H9 (cell line): ENCODE data around the gene ISCA1. TPM values are rescaled to one million over a fixed set of nuclear protein-coding genes. Genes with fewer than 3 reads are reported as not detected.
A peak's percentile ranks its signal among the peaks of the same experiment; 100 is the strongest.

ENCODE experiments used
- DNase-seq: peaks from one replicate; pipeline ENCODE4 v3.0.0-alpha.2; 2017
- H2AFZ ChIP-seq: one replicate; pipeline ENCODE4 v1.6.1; 2013; ENCODE audit warnings: mild to moderate bottlenecking, low read length, control low read depth, moderate library complexity
- H2AK5ac ChIP-seq: 2 replicates; pipeline ENCODE4 v1.6.1; 2013; ENCODE audit warnings: low read length, control low read depth, mixed read lengths; ENCODE audit not compliant: insufficient read length
- H2BK120ac ChIP-seq: one replicate; pipeline ENCODE4 v1.6.1; 2013; ENCODE audit warnings: low read depth, mild to moderate bottlenecking, low read length, control low read depth, inconsistent platforms; ENCODE audit not compliant: poor library complexity, severe bottlenecking
- H2BK12ac ChIP-seq: 2 replicates; pipeline ENCODE4 v1.6.1; 2013; ENCODE audit warnings: low read length, control low read depth, mixed read lengths, low read depth; ENCODE audit not compliant: insufficient read length
- H2BK15ac ChIP-seq: 2 replicates; pipeline ENCODE4 v1.6.1; 2013; ENCODE audit warnings: low read depth, low read length, control low read depth
- H2BK20ac ChIP-seq: one replicate; pipeline ENCODE4 v1.6.1; 2013; ENCODE audit warnings: low read depth, mild to moderate bottlenecking, low read length, control low read depth, inconsistent platforms; ENCODE audit not compliant: poor library complexity, severe bottlenecking
- H2BK5ac ChIP-seq: 2 replicates; pipeline ENCODE4 v1.6.1; 2013; ENCODE audit warnings: low read length, control low read depth, mixed read lengths; ENCODE audit not compliant: insufficient read length
- H3K14ac ChIP-seq: 2 replicates; pipeline ENCODE4 v1.6.1; 2013; ENCODE audit warnings: low read length, control low read depth; ENCODE audit not compliant: insufficient read depth
- H3K18ac ChIP-seq: 2 replicates; pipeline ENCODE4 v1.6.1; 2013; ENCODE audit warnings: low read depth, mild to moderate bottlenecking, mixed read lengths, low read length, control low read depth; ENCODE audit not compliant: insufficient read length
- H3K23ac ChIP-seq: 2 replicates; pipeline ENCODE4 v1.6.1; 2013; ENCODE audit warnings: low read length, control low read depth, mixed read lengths, low read depth; ENCODE audit not compliant: insufficient read length
- H3K23me2 ChIP-seq: 2 replicates; pipeline ENCODE4 v1.6.1; 2013; ENCODE audit warnings: low read depth, mild to moderate bottlenecking, mixed read lengths, low read length, control low read depth; ENCODE audit not compliant: insufficient read length, poor library complexity, severe bottlenecking
- H3K27ac ChIP-seq: 2 replicates; pipeline ENCODE4 v1.5.1; 2013; ENCODE audit warnings: low read length, control low read depth, mixed read lengths, low read depth; ENCODE audit not compliant: insufficient read length
- H3K27me3 ChIP-seq: 2 replicates; pipeline ENCODE4 v1.6.1; 2013; ENCODE audit warnings: low read length, control low read depth, inconsistent platforms; ENCODE audit not compliant: insufficient read depth
- H3K4ac ChIP-seq: 2 replicates; pipeline ENCODE4 v1.6.1; 2013; ENCODE audit warnings: low read depth, mild to moderate bottlenecking, control low read depth, inconsistent platforms, low read length, moderate library complexity
- H3K4me1 ChIP-seq: 2 replicates; pipeline ENCODE4 v1.6.1; 2013; ENCODE audit warnings: low read length, control low read depth, inconsistent platforms; ENCODE audit not compliant: insufficient read depth
- H3K4me2 ChIP-seq: 2 replicates; pipeline ENCODE4 v1.6.1; 2013; ENCODE audit warnings: low read length, control low read depth, mixed read lengths; ENCODE audit not compliant: insufficient read length, insufficient read depth
- H3K56ac ChIP-seq: 2 replicates; pipeline ENCODE4 v1.6.1; 2013; ENCODE audit warnings: low read depth, mild to moderate bottlenecking, mixed read lengths, low read length, control low read depth; ENCODE audit not compliant: insufficient read length
- H3K79me1 ChIP-seq: 2 replicates; pipeline ENCODE4 v1.6.1; 2013; ENCODE audit warnings: low read depth, mild to moderate bottlenecking, moderate library complexity, low read length, control low read depth, inconsistent platforms; ENCODE audit not compliant: insufficient read depth, poor library complexity, severe bottlenecking
- H3K79me2 ChIP-seq: 2 replicates; pipeline ENCODE4 v1.6.1; 2013; ENCODE audit warnings: low read length, control low read depth, inconsistent platforms; ENCODE audit not compliant: insufficient read depth
- H3K9ac ChIP-seq: 2 replicates; pipeline ENCODE4 v1.6.1; 2013; ENCODE audit warnings: low read length, control low read depth, mixed read lengths; ENCODE audit not compliant: insufficient read length; ENCODE audit errors: extremely low read depth
- H3K9me3 ChIP-seq: one replicate; pipeline ENCODE4 v1.6.1; 2013; ENCODE audit warnings: low read depth, low read length, inconsistent platforms; ENCODE audit not compliant: control insufficient read depth
- H3T11ph ChIP-seq: one replicate; pipeline ENCODE4 v1.6.1; 2013; ENCODE audit warnings: mild to moderate bottlenecking, low read length, control low read depth, inconsistent platforms
- H4K20me1 ChIP-seq: one replicate; pipeline ENCODE4 v1.6.1; 2013; ENCODE audit not compliant: control insufficient read depth, insufficient read length, insufficient read depth
- H4K5ac ChIP-seq: 2 replicates; pipeline ENCODE4 v1.6.1; 2013; ENCODE audit warnings: low read depth, mild to moderate bottlenecking, mixed read lengths, low read length, control low read depth; ENCODE audit not compliant: insufficient read length
- H4K8ac ChIP-seq: replicated peaks from 2 replicates; pipeline ENCODE4 v1.6.1; 2013; ENCODE audit warnings: low read length, control low read depth, mixed read lengths, low read depth; ENCODE audit not compliant: insufficient read length
- H4K91ac ChIP-seq: 2 replicates; pipeline ENCODE4 v1.6.1; 2013; ENCODE audit warnings: low read depth, mild to moderate bottlenecking, moderate library complexity, mixed read lengths, low read length, control low read depth; ENCODE audit not compliant: insufficient read length
- H3K27ac Mint-ChIP-seq, 3 experiments: 2 replicates in 2 of 3; 3 replicates in 1 of 3; pipeline ENCODE4 v1.8.0; 2020 to 2021; ENCODE audit warnings: mixed read lengths in 3 of 3, mild to moderate bottlenecking in 1 of 3, moderate library complexity in 1 of 3
- H3K27me3 Mint-ChIP-seq: 2 replicates; pipeline ENCODE4 v1.8.0; 2021; ENCODE audit warnings: low read depth, mild to moderate bottlenecking, moderate library complexity, mixed read lengths
- H3K36me3 Mint-ChIP-seq, 3 experiments: 2 replicates in 2 of 3; 3 replicates in 1 of 3; pipeline ENCODE4 v1.8.0; 2020 to 2021; ENCODE audit warnings: low read depth in 3 of 3, mixed read lengths in 3 of 3; ENCODE audit not compliant: insufficient read depth in 1 of 3
- H3K4me1 Mint-ChIP-seq, 2 experiments: 2 replicates each; pipeline ENCODE4 v1.8.0; 2020; ENCODE audit warnings: mixed read lengths in 2 of 2
- H3K4me3 Mint-ChIP-seq, 2 experiments: 2 replicates in 1 of 2; 3 replicates in 1 of 2; pipeline ENCODE4 v1.8.0; 2020 to 2021; ENCODE audit warnings: mild to moderate bottlenecking in 2 of 2, mixed read lengths in 2 of 2, moderate library complexity in 1 of 2
- H3K9me3 Mint-ChIP-seq, 2 experiments: 2 replicates in 1 of 2; 3 replicates in 1 of 2; pipeline ENCODE4 v1.8.0; 2020; ENCODE audit warnings: mild to moderate bottlenecking in 2 of 2, mixed read lengths in 2 of 2, moderate library complexity in 1 of 2
- CTCF ChIP-seq: fragments of 200-600 bp; sonication (generic); conservative IDR thresholded peaks from 3 replicates; pipeline ENCODE4 v1.8.0; 2021; ENCODE audit warnings: antibody characterized with exemption, mild to moderate bottlenecking
- WGBS: extraction: QIAGEN DNeasy Blood & Tissue Kit; methylation state at CpG from one replicate; pipeline ENCODE4 v1.1.7; 2013; ENCODE audit warnings: missing lambda C conversion rate, low lambda C conversion rate, mixed read lengths; ENCODE audit not compliant: insufficient read length; ENCODE audit errors: extremely low coverage; 5-methylcytosine and 5-hydroxymethylcytosine counted together
- total RNA-seq: library from RNA; stranded (reverse); gene quantifications from 2 replicates; pipeline ENCODE4 v1.2.1, GENCODE V29; 2021

ISCA1 gene
- total RNA-seq, 1 experiment from 2014 or later = 33.3 TPM

- no peak overlapping the region for H2AK5ac ChIP-seq
- WGBS = no CpG with 5 or more reads among the region's 1 CpG
- H3K4me3 Mint-ChIP-seq = no peak overlapping the region
- H3K4me2 ChIP-seq = no peak overlapping the region
- H2AFZ ChIP-seq = no peak overlapping the region
- H2BK5ac ChIP-seq = no peak overlapping the region
- no peak overlapping the region for H4K5ac ChIP-seq
- H3K27me3 ChIP-seq = no peaks in the 10 kb centered on the region
- H3K4me1 ChIP-seq = no peaks in the 10 kb centered on the region
- H3K23ac ChIP-seq = no peak overlapping the region
- no peaks in the 10 kb centered on the region for H4K20me1 ChIP-seq
- H3K18ac ChIP-seq = no peak overlapping the region
- DNase-seq = no peak
- no peak overlapping the region for H3K14ac ChIP-seq
- peaks cover 11 to 16% of the 10 kb centered on the region in 2 experiments for H3K4me1 Mint-ChIP-seq
- no peak overlapping the region for H3K56ac ChIP-seq
- no peak overlapping the region for H2BK12ac ChIP-seq
- H3T11ph ChIP-seq = no peak overlapping the region
- no peaks in the 10 kb centered on the region for H3K23me2 ChIP-seq
- no peaks in the 10 kb centered on the region for H3K79me1 ChIP-seq
- 0 out of 7 replicates have a peak overlapping the region, but pooled peaks of 1 of the 3 experiments have one; percentile 24 for H3K27ac Mint-ChIP-seq
- H3K27me3 Mint-ChIP-seq = no peaks in the 10 kb centered on the region; the same call in 1 of the 2 replicates
- no peak for TF ChIP-seq CTCF
- no peaks in the 10 kb centered on the region for H3K9me3 Mint-ChIP-seq
- H2BK120ac ChIP-seq = no peak overlapping the region
- H2BK20ac ChIP-seq = no peak overlapping the region
- H4K8ac ChIP-seq = no peak overlapping the region
- H2BK15ac ChIP-seq = no peak overlapping the region
- no peak overlapping the region for H4K91ac ChIP-seq
- H3K36me3 Mint-ChIP-seq = peaks cover 30 to 67% (median 63%) of the 10 kb centered on the region in 3 experiments; a peak in 6 of 7 replicates
- H3K27ac ChIP-seq = no peak overlapping the region
- no peak overlapping the region for H3K4ac ChIP-seq
- H3K9ac ChIP-seq = no peak overlapping the region
- no peaks in the 10 kb centered on the region for H3K79me2 ChIP-seq
- no peaks in the 10 kb centered on the region for H3K9me3 ChIP-seq
Observed at GRCh38 chr9:86324901-86325300, 42.6 kb upstream of the ISCA1 start.
